SH-SY5Y (cell line): ENCODE data around the gene DOCK7.

Experiments used
- GATA2 ChIP-seq: IDR thresholded peaks from 2 replicates; pipeline ENCODE4 v1.6.1; 2011; ENCODE audit warnings: mild to moderate bottlenecking, low read depth, low read length
- GATA3 ChIP-seq: IDR thresholded peaks from 2 replicates; pipeline ENCODE4 v1.6.1; 2011; ENCODE audit warnings: low read depth, mild to moderate bottlenecking, low read length, moderate library complexity

DNA sequence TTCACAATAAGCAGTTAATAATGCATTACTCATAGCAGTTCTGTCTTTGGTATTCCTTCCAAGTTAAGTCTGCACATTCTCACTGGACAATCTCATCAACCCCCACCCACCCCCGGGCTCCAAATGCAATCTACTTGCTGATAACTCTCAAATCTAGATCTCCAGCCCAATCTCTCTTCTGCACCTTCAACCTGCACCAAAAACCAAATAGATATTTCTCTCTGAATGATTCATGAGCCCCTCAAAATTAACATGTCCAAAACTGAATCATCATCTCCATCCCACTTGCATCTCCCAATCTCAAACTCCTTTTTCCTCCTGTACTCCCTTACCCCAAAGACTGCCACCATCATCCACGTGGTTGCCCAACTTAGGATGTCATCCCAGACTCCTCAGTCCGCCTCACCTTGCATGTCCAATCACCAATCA is 2.7 kb downstream of the DOCK7 start:
- TF ChIP-seq GATA2 (no peak), GATA3 (no peak)
